HG03442 (cell line): Measurements from ENCODE around the gene SNCA.

Source experiments
- ATAC-seq: cut with Tn5 transposase; IDR thresholded peaks from one replicate; pipeline ENCODE4 v1.9.1; 2021; ENCODE audit warnings: mild to moderate bottlenecking, moderate library complexity; ENCODE audit not compliant: unreplicated experiment

SNCA gene

GRCh38 chr4:89757154-89757719 lies 79.7 kb downstream of the SNCA start:
- ATAC-seq = no peak

- ATAC-seq = no peak
These were observed 81.7 kb downstream of the SNCA start for GRCh38 chr4:89755220-89755619.

GRCh38 chr4:89754531-89754930 lies 82.4 kb downstream of the SNCA start:
- no peak for ATAC-seq

DNA sequence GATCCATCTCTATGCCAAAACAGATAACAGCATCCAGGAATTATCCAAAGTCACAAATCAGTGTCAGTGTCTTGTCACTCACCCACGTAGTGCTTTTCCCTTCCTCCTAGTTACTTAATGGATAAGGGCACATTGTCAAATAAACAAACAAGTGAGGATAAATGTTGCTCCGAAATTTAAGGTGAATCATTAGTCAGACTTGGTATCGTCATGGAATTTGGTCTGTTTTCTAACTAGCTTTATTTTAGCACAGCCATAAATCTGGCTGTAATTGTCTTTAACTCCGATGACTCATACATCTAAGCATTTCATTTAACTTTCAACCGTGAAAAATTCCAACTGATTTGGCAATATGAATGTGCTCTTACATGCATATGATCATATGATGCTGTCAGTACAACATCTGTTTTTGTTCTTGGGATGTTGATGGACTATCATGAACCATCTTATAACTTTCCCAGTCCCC lies 83.3 kb downstream of the SNCA start:
- no peak for ATAC-seq

DNA sequence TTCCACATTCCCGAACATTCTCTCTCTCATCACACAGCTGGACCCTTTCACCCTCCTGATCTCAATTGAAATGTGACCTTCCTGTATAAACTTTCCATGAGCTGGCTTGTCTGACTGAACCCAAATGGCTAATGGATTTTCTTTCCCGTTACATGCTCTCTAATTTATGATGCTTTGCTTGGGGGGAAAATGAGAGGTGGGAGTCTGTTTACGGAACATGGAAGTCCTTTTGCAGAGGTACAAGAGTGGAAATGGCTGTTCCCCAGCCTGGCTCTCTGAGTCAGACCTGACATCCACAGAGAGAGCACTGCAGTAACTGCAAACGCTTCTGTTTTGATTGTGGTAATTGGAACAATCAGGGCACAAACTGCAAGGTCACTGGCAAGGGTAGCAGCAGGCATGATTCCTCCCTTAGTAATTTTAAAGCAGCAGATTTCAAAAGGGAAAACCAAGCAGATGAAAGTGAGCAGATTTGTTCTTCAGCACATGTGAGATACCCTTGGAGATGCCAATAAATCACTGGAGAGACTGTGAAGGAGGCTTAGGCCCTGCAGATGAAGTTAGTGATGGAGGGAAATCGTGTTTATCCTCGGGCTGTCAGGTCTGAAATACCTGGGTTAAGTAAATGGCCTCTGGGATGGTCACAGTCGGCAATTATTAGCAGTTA lies 83.9 kb downstream of the SNCA start:
- no peak for ATAC-seq

- no peak for ATAC-seq
These were observed 85.5 kb downstream of the SNCA start for GRCh38 chr4:89751416-89751815.

- ATAC-seq = no peak
These were observed 90.6 kb downstream of the SNCA start for GRCh38 chr4:89746377-89746776.

- ATAC-seq = no peak
These were observed 91.3 kb downstream of the SNCA start for GRCh38 chr4:89745708-89746107.

GRCh38 chr4:89744914-89745313 lies 92.0 kb downstream of the SNCA start:
- no peak for ATAC-seq

- ATAC-seq = no peak
These were observed 95.2 kb downstream of the SNCA start for GRCh38 chr4:89741768-89742167.

- ATAC-seq = no peak
These were observed 97.5 kb downstream of the SNCA start for GRCh38 chr4:89739311-89739988.

GRCh38 chr4:89737888-89738287 lies 99.1 kb downstream of the SNCA start:
- no peak for ATAC-seq

DNA sequence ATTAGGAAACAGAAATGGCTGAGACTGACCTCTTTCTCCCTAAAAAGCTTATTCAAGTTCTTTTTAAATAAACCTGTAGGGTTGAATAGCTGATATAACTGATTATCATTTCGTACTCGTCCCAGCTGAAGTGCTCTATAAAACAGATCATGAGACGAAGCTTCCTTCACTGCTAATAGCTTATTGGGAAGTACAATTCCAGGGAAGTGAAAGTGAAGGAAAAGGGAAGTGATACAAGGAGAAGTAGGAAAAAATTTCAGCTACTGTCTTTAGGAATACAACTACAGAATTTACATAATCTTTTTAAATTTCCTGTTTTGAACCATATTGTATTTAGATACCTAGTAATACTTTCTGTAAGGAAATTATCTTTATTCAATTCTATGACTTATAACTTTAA lies 103.0 kb downstream of the SNCA start:
- no peak for ATAC-seq

DNA sequence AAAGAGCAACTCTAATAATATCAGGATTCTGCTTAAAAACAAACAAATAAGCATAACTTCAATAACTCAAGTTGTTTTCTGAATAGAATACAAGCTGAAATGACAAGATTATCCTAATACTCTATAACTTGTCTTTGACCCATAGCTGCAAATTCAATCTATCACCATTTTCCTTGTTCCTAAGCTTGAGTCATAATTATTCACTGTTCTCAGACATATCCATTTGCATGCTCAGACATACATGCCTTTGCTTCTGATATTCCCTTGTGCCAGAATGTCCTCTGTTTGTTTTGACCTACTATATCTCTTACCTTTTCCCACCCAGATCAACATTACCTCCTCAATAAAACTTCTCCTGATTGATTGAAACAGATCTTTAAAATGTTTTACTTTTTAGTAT lies 109.7 kb downstream of the SNCA start:
- ATAC-seq = no peak

GRCh38 chr4:89725268-89725667 lies 111.7 kb downstream of the SNCA start:
- ATAC-seq = no peak

DNA sequence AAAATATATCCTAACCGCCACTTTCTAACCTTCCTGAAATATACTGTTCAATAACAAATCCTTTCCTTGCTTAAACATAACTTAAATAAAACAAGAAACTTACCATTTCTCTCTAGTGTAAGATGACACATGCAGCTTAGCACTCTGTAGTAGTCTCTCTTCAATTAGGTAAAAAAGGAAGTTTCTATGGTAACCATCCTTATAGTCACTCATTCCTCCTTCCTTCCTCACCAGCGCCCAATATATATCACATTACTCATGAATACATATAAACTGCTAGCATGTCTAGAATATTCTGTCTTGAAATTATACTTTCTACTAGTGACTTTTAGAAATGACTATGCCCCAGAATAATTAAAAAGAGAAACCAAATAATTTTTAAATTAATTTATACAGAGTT lies 112.2 kb downstream of the SNCA start:
- no peak for ATAC-seq

- ATAC-seq = no peak
These were observed 113.9 kb downstream of the SNCA start for GRCh38 chr4:89723096-89723495.

DNA sequence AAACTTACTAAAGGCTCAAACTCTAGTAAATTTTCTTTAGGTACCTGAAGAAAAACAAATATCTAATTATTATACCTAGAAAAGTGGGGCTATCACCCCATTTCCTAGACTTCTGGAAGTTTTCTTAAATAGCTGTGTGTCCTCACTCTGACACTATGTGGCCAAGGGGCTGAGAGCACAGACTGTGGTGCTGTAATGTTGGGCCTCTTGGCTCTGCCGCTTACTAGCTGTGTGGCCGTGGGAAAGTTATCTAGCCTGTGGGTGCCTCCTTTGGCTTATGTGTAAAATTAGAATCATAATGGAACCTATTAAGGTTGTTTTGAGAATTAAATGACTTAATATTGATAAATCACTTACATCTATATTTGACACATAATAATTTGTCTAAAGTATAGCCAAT lies 114.4 kb downstream of the SNCA start:
- no peak for ATAC-seq

- ATAC-seq = no peak
These were observed 116.0 kb downstream of the SNCA start for GRCh38 chr4:89720981-89721380.

GRCh38 chr4:89719536-89720090 lies 117.3 kb downstream of the SNCA start:
- no peak for ATAC-seq

GRCh38 chr4:89716893-89717292 lies 120.1 kb downstream of the SNCA start:
- no peak for ATAC-seq

DNA sequence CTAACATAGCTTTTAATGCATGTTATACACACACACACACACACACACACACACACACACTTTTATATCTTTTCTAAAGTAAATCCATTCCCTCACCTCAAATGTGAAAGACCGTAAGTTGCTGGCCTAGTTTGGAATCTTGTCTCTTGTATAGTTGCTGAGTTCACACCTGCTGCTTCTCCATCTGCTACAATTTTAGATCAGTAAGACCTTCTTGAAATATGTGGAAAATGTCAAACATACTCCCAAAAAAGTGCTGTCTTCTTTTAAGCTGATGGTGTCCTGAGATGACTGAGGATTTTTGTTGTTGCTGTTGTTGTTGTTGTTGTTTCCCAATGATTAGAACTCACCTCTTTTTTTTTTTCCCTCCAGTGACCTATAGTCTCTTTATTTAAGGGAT lies 121.3 kb downstream of the SNCA start:
- no peak for ATAC-seq
